Activated CD8-positive, alpha-beta memory T cell treated with anti-CD3 and anti-CD28 coated beads, Interleukin-2, amount 50 U/mL, for 48 hours (primary cell): ENCODE data around the gene RSPH1.

Experiments used
- DNase-seq: peaks from one replicate; pipeline ENCODE4 v3.0.0-alpha.2; 2020

Gene RSPH1

GRCh38 chr21:42461881-42462877, 33.8 kb downstream of the RSPH1 start:
- peak; percentile 49 for DNase-seq

GRCh38 chr21:42461185-42461520, 34.9 kb downstream of the RSPH1 start:
- DNase-seq = no peak

GRCh38 chr21:42460391-42461184, 35.4 kb downstream of the RSPH1 start:
- peak; percentile 61 for DNase-seq

- peak; percentile 43 for DNase-seq
Measured at GRCh38 chr21:42459546-42460215, 36.3 kb downstream of the RSPH1 start.

GRCh38 chr21:42459082-42459460, 37.0 kb downstream of the RSPH1 start:
- DNase-seq = no peak

GRCh38 chr21:42456457-42456856, 39.6 kb downstream of the RSPH1 start:
- no peak for DNase-seq

- DNase-seq = no peak
Measured at GRCh38 chr21:42455754-42456440, 40.1 kb downstream of the RSPH1 start.

GRCh38 chr21:42455196-42455595, 40.8 kb downstream of the RSPH1 start:
- DNase-seq = no peak

GRCh38 chr21:42454786-42455185, 41.2 kb downstream of the RSPH1 start:
- no peak for DNase-seq

GRCh38 chr21:42453986-42454570, 41.9 kb downstream of the RSPH1 start:
- DNase-seq = no peak

- DNase-seq = no peak
Measured at GRCh38 chr21:42453224-42453985, 42.6 kb downstream of the RSPH1 start.

GRCh38 chr21:42452401-42453223, 43.4 kb downstream of the RSPH1 start:
- DNase-seq = no peak

- DNase-seq = no peak
Measured at GRCh38 chr21:42451941-42452340, 44.1 kb downstream of the RSPH1 start.

GRCh38 chr21:42448686-42449085, 47.3 kb downstream of the RSPH1 start:
- no peak for DNase-seq

GRCh38 chr21:42447732-42448131, 48.3 kb downstream of the RSPH1 start:
- no peak for DNase-seq

GRCh38 chr21:42447182-42447581, 48.8 kb downstream of the RSPH1 start:
- no peak for DNase-seq

GRCh38 chr21:42446531-42446930, 49.5 kb downstream of the RSPH1 start:
- DNase-seq = no peak

- DNase-seq = no peak
Measured at GRCh38 chr21:42445311-42445710, 50.7 kb downstream of the RSPH1 start.

- DNase-seq = no peak
Measured at GRCh38 chr21:42444745-42445059, 51.3 kb downstream of the RSPH1 start.

- DNase-seq = no peak
Measured at GRCh38 chr21:42443876-42444744, 51.9 kb downstream of the RSPH1 start.
